ENCODE data around the gene P2RY8.
"Not testable (repeated sequence)": the region's sequence is repeated elsewhere in the genome, so short reads cannot be mapped to it uniquely, and the experiment has no call there.

P2RY8 gene

GRCh38 chrX:1487401-1487800 is 49.6 kb downstream of the P2RY8 start:
- TF ChIP-seq CTCF (IDR thresholded peaks at IDR 0.05; ENCODE audit: low read depth, low read length): no peak
- no peak for DNase-seq (ENCODE audit: extremely low read depth, low read depth)

- no peak for TF ChIP-seq CTCF (IDR thresholded peaks at IDR 0.05; ENCODE audit: low read depth, low read length)
- DNase-seq (ENCODE audit: extremely low read depth, low read depth): no peak
Observed at GRCh38 chrX:1486749-1487361, 50.1 kb downstream of the P2RY8 start.

- no peak for DNase-seq (ENCODE audit: extremely low read depth, low read depth)
- TF ChIP-seq CTCF (IDR thresholded peaks at IDR 0.05; ENCODE audit: low read depth, low read length): no peak
Observed at GRCh38 chrX:1486177-1486576, 50.8 kb downstream of the P2RY8 start.

- DNase-seq (ENCODE audit: extremely low read depth, low read depth): no peak
- TF ChIP-seq CTCF (IDR thresholded peaks at IDR 0.05; ENCODE audit: low read depth, low read length): no peak
Observed at GRCh38 chrX:1485033-1485432, 52.0 kb downstream of the P2RY8 start.

- no peak for DNase-seq (ENCODE audit: extremely low read depth, low read depth)
- no peak for TF ChIP-seq CTCF (IDR thresholded peaks at IDR 0.05; ENCODE audit: low read depth, low read length)
Observed at GRCh38 chrX:1484638-1485019, 52.4 kb downstream of the P2RY8 start.

- TF ChIP-seq CTCF (IDR thresholded peaks at IDR 0.05; ENCODE audit: low read depth, low read length): no peak
- no peak for DNase-seq (ENCODE audit: extremely low read depth, low read depth)
Observed at GRCh38 chrX:1483843-1484637, 52.9 kb downstream of the P2RY8 start.

GRCh38 chrX:1482530-1482928 is 54.5 kb downstream of the P2RY8 start:
- DNase-seq (ENCODE audit: extremely low read depth, low read depth): not testable (repeated sequence)
